Measurements from ENCODE around the gene LRP8. TPM values are rescaled to one million over a fixed set of nuclear protein-coding genes. Genes with fewer than 3 reads are reported as not detected.

The LRP8 gene
- total and polyA plus RNA-seq, 2 donors (not counting 3 experiments of a cell fraction or from before 2014, with no cell fraction given) = 40.9 to 62.2 TPM

GRCh38 chr1:53367503-53368313, 39.8 kb upstream of the LRP8 start:
- no TSS peak for BruUV-seq (replicated peaks)
- Histone ChIP-seq H3K36me3 (ENCODE audit: control insufficient read depth in 2 of 2, extremely low read depth in 1 of 2, insufficient read depth in 2 of 2, low read length in 2 of 2) (no peaks in the 10 kb centered on the region), H3K4me3 (replicated peaks in 1 of 3; ENCODE audit: insufficient read depth in 1 of 3, low read depth in 1 of 3, low read length in 3 of 3) (no peak overlapping the region), H2AFZ (ENCODE audit: low read depth, low read length) (no peak overlapping the region), H3K4me2 (ENCODE audit: insufficient read depth, low read length) (no peak overlapping the region), H3K4me1 (ENCODE audit: control insufficient read depth, extremely low read depth, insufficient read depth, low read length) (no peaks in the 10 kb centered on the region), H3K9me3 (replicated peaks; ENCODE audit: control insufficient read depth, insufficient read depth, low read length) (no peaks in the 10 kb centered on the region), H3K9me1 (replicated peaks; ENCODE audit: control insufficient read depth, extremely low read depth, insufficient read depth, low read length) (no peaks in the 10 kb centered on the region), H3K27ac (ENCODE audit: insufficient read depth, low read depth, low read length) (no peak overlapping the region), H3K9ac (replicated peaks; ENCODE audit: extremely low read depth, insufficient read depth, low read length) (no peak overlapping the region), H4K20me1 (replicated peaks; ENCODE audit: control insufficient read depth, extremely low read depth, insufficient read depth, low read length) (no peaks in the 10 kb centered on the region), H3K27me3 (ENCODE audit: control insufficient read depth in 2 of 2, insufficient read depth in 2 of 2, low read length in 2 of 2) (peaks cover 0 to 2% of the 10 kb centered on the region in 2 experiments), H3K79me2 (ENCODE audit: control insufficient read depth, insufficient read depth, low read length) (no peaks in the 10 kb centered on the region)
- no peak for DNase-seq (ENCODE audit: low read depth, low spot score)
- FAIRE-seq = no peak
- CTCF ChIA-PET = interaction anchor here (0.7 to 1.4 kb wide), 5 partner anchors 11 to 714 kb away, joined by 3 to 6 read pairs (median 4); no protein-coding TSS in a partner anchor
- POLR2A ChIA-PET = no interaction called here
- no peak for TF ChIP-seq EZH2 (IDR thresholded peaks at IDR 0.05; ENCODE audit: borderline replicate concordance, low read depth, low read length, severe bottlenecking)
- no peak for TF ChIP-seq CTCF (IDR thresholded peaks at IDR 0.05; ENCODE audit: extremely low read depth in 1 of 2, insufficient read depth in 1 of 2, low read depth in 1 of 2, low read length in 2 of 2)
- TF ChIP-seq FOS (IDR thresholded peaks at IDR 0.05; ENCODE audit: borderline replicate concordance, insufficient read depth, low read length) = no peak
- no peak for TF ChIP-seq MAX (IDR thresholded peaks at IDR 0.05; ENCODE audit: insufficient read depth, insufficient read length)
- TF ChIP-seq POLR2A (IDR thresholded peaks at IDR 0.05; ENCODE audit: low read depth, low read length) = no peak
- no peak for TF ChIP-seq GATA2 (IDR thresholded peaks at IDR 0.05; ENCODE audit: insufficient read depth, insufficient read length, low read depth, low read length)
- TF ChIP-seq JUN (IDR thresholded peaks at IDR 0.05; ENCODE audit: borderline replicate concordance, insufficient read depth, insufficient read length, low read depth) = no peak
- TF ChIP-seq POLR2AphosphoS5 (IDR thresholded peaks at IDR 0.05; ENCODE audit: insufficient read depth, low read depth, low read length) = no peak
- intact Hi-C loops (cut with micrococcal nuclease) = no loop called here
- dilution Hi-C loops (cut with MboI; ENCODE audit: extremely low pct_ligation_motif_present, low sequenced_read_pairs) = no loop called here
